Effector CD4-positive, alpha-beta T cell (primary cell): Measurements from ENCODE around the gene FGD3.
"Not testable (repeated sequence)": the region's sequence is repeated elsewhere in the genome, so short reads cannot be mapped to it uniquely, and the experiment has no call there.

Experiments
- DNase-seq: peaks from one replicate; pipeline ENCODE4 v3.0.0-alpha.2; 2020

The FGD3 gene

GRCh38 chr9:92978345-92978875 is 31.1 kb downstream of the FGD3 start:
- DNase-seq = no peak

- no peak for DNase-seq
These were observed 32.1 kb downstream of the FGD3 start for GRCh38 chr9:92979283-92980056.

GRCh38 chr9:92980085-92980745 is 32.9 kb downstream of the FGD3 start:
- no peak for DNase-seq

GRCh38 chr9:92982130-92982529 is 34.8 kb downstream of the FGD3 start:
- no peak for DNase-seq

GRCh38 chr9:92983984-92984589 is 36.8 kb downstream of the FGD3 start:
- no peak for DNase-seq

GRCh38 chr9:92984976-92985375 is 37.7 kb downstream of the FGD3 start:
- no peak for DNase-seq

GRCh38 chr9:92986176-92987119 is 39.1 kb downstream of the FGD3 start:
- peak; percentile 41 for DNase-seq

GRCh38 chr9:92988215-92988768 is 41.0 kb downstream of the FGD3 start:
- DNase-seq = no peak

GRCh38 chr9:92989561-92989960 is 42.2 kb downstream of the FGD3 start:
- no peak for DNase-seq

GRCh38 chr9:92990461-92990860 is 43.1 kb downstream of the FGD3 start:
- DNase-seq = no peak

GRCh38 chr9:92992549-92992948 is 45.2 kb downstream of the FGD3 start:
- no peak for DNase-seq

- not testable (repeated sequence) for DNase-seq
These were observed 51.5 kb downstream of the FGD3 start for GRCh38 chr9:92998871-92999270.

- no peak for DNase-seq
These were observed 53.7 kb downstream of the FGD3 start for GRCh38 chr9:93001031-93001430.

- no peak for DNase-seq
These were observed 55.4 kb downstream of the FGD3 start for GRCh38 chr9:93002700-93003099.

GRCh38 chr9:93003552-93004407 is 56.5 kb downstream of the FGD3 start:
- peak; percentile 56 for DNase-seq

GRCh38 chr9:93004561-93004960 is 57.2 kb downstream of the FGD3 start:
- DNase-seq = no peak

- DNase-seq = no peak
These were observed 58.6 kb downstream of the FGD3 start for GRCh38 chr9:93005876-93006275.

GRCh38 chr9:93007529-93008058 is 60.3 kb downstream of the FGD3 start:
- no peak for DNase-seq

- no peak for DNase-seq
These were observed 61.1 kb downstream of the FGD3 start for GRCh38 chr9:93008457-93008856.

GRCh38 chr9:93009337-93010015 is 62.2 kb downstream of the FGD3 start:
- DNase-seq = no peak
